Measurements from ENCODE around the gene CSPG5.

The CSPG5 gene, protein sequence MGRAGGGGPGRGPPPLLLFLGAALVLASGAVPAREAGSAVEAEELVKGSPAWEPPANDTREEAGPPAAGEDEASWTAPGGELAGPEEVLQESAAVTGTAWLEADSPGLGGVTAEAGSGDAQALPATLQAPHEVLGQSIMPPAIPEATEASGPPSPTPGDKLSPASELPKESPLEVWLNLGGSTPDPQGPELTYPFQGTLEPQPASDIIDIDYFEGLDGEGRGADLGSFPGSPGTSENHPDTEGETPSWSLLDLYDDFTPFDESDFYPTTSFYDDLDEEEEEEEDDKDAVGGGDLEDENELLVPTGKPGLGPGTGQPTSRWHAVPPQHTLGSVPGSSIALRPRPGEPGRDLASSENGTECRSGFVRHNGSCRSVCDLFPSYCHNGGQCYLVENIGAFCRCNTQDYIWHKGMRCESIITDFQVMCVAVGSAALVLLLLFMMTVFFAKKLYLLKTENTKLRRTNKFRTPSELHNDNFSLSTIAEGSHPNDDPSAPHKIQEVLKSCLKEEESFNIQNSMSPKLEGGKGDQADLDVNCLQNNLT

GRCh38 chr3:47578691-47579632, at the start of gene CSPG5:
Gene CSPG5 (minus strand): TSS chr3:47578865. CDS start chr3:47578693, 172 bp downstream.
- DNase-seq, result no peak

DNA sequence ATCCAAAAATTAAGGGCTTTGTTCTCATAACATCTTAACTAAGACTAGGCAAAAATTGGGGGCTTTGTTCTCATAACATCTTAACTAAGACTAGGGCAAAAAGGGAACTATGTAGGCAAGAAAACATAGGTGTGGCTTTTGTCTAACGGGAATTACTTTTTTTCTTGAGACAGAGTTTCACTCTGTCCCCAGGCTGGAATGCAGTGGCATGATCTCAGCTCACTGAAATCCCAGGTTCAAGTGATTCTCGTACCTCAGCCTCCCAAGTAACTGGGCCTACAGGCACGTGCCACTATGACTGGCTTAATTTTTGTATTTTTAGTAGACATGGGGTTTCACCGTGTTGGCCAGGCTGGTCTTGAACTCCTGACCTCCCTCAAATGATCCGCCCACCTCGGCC, 49.8 kb upstream of the CSPG5 start:
- no peak for DNase-seq

DNA sequence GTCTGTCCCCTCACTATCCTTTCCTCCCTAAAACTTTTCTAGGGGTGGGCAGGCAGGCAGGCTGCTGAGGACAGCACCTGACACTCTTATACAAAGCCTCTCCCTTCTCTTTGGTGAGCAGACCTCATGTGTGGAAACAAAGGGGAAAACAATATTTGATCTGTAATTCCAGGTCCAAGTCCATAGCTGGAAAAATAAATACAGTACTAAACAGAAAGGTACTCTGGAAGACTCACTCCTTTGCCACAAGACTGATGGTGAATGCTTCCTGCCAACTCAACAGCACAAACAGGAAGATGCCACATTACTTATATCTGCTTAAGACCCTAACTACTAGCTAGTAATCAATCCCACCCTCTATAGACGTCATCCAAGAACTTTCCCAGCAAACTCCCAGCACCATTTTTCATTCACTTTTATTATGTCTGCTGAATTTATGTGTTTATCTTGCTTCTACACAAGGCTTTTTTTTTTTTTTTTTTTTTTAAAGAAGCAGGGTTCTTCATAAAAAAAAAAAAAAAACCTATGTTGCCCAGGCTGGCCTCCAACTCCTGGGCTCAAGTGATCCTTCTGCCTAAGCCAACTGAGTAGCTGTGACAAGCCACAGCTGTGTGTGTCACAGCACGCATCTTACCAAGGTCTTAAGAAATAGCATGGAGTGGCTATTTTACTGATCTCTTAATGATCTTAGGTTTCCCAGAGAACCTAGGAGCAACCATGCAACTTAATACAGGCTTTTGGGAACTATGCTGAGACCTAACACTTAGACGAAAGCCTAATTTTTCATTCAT, 44.2 kb upstream of the CSPG5 start:
- DNase-seq, result no peak

DNA sequence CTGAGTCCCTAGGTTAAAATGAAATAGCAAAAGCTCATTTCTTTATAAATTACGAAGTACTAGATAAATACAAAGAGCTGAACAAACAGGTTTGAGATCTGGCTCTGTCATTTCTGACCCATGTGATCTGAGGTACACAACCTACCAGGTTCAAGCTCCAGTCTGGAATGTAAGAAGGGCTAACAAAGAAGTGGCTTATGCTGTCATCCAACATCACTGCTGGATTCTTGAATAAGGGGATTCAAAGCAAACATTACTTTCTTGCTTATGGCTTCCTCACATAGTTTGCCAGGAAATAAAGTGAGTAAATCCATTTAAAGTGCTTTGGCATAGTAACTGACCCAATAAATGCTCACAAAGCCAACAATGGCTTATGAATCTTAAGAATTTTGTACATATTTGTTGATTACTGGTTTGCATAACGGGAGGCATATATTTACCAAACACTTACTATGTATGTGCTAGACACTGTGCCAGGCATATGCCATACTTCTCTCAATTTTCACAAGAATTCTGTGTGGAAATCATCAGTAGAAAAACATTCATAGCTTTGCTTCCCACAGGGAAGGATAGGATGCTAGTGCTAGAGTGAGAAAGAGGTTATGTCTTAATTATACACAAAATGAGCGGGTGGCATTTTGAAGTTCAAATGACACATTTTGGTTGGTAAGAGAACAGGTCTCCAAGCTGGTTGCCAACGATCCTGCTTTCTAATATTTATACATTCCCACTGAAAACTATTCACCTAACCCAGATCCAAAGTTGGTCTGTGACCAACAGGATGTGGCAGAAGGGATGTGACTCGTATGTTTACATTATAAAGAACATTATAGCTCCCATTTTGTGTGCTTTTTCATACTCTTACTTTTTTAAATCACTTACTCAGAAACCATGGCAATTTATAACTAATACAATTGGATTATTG, 38.7 kb upstream of the CSPG5 start:
- no peak for DNase-seq

- no peak for DNase-seq
Observed at GRCh38 chr3:47614788-47615187, 36.1 kb upstream of the CSPG5 start.

- DNase-seq, result no peak
Observed at GRCh38 chr3:47613722-47614121, 35.1 kb upstream of the CSPG5 start.

DNA sequence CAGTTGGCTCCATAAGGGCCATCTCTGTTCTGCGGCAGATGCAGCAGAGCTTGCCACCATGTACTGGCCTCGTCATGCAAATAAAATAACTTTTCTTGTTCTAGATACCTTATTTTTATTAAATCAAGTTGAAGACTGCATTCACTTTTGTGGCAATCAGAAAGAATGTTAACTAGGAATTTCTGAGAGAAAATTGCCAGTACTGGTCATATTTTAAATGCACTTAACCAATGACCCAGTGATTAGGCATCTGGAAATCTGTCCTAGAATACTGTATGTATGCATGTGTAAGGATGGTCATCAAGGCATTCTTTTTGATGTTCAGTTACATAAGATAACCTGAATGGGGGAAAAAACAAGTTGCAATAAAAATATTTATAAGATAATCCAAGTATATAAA, 34.2 kb upstream of the CSPG5 start:
- DNase-seq, result no peak

DNA sequence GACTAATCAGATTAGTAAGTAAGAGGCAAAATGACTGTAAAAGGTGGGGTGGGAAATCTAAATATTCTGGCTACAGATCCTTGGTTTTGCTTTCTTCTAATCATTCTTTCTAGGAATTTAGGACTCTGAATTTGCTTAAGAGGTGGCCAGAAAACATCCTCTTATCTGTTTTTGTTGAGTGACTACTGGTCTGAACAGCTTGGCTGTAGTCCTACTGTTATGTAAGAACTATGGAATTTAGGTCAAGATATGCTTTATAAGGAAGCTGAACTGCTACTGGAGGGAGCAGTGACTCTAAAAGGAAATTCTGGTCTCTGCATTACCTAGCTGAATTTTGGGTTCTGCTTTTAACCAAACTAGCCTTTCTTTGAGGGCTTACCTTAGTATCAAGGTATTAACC, 33.5 kb upstream of the CSPG5 start:
- no peak for DNase-seq

- DNase-seq, result no peak
Observed at GRCh38 chr3:47611576-47611975, 32.9 kb upstream of the CSPG5 start.

- DNase-seq, result no peak
Observed at GRCh38 chr3:47610583-47610982, 31.9 kb upstream of the CSPG5 start.

GRCh38 chr3:47607335-47607734, 28.7 kb upstream of the CSPG5 start:
- DNase-seq, result no peak

GRCh38 chr3:47606165-47606564, 27.5 kb upstream of the CSPG5 start:
- no peak for DNase-seq

GRCh38 chr3:47605652-47606051, 27.0 kb upstream of the CSPG5 start:
- DNase-seq, result no peak

DNA sequence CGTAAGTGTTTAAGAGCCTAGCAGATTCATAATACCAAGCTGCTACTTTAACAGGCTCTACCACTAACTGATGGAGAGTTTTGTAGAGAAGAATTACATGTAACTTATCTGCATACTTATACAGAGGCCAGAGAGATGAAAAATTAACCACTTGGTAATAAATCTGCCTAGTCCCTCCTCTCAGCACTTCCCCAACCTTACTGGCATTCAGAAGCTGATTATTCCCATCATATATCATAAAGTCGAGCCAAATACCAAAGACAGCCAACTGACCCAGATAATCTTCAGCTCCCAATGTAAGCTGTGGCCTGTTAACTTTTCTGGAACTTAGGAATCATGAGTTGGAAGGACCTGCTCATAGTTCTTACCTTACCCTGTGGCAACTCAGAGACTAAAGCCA, 25.5 kb upstream of the CSPG5 start:
- DNase-seq, result no peak

DNA sequence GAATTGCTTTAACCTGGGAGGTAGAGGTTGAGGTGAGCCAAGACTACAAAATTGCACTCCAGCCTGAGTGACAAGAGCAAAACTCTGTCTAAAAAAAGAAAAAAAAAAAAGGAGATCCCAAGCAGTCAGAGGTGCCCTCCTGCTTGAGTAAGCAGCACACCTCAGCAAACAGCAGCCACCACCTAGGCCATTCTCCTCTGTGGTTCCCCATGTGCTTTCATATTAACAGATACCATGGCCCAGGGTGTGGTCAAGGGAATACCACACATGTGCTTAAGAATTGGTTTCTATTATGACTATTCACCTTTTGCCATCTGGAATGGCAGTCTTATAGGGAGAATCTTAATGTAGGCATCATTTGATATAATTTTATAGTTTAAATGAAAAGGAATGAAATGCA, 24.7 kb upstream of the CSPG5 start:
- no peak for DNase-seq

GRCh38 chr3:47601281-47601680, 22.6 kb upstream of the CSPG5 start:
- no peak for DNase-seq

- DNase-seq, result no peak
Observed at GRCh38 chr3:47594792-47595191, 16.1 kb upstream of the CSPG5 start.

DNA sequence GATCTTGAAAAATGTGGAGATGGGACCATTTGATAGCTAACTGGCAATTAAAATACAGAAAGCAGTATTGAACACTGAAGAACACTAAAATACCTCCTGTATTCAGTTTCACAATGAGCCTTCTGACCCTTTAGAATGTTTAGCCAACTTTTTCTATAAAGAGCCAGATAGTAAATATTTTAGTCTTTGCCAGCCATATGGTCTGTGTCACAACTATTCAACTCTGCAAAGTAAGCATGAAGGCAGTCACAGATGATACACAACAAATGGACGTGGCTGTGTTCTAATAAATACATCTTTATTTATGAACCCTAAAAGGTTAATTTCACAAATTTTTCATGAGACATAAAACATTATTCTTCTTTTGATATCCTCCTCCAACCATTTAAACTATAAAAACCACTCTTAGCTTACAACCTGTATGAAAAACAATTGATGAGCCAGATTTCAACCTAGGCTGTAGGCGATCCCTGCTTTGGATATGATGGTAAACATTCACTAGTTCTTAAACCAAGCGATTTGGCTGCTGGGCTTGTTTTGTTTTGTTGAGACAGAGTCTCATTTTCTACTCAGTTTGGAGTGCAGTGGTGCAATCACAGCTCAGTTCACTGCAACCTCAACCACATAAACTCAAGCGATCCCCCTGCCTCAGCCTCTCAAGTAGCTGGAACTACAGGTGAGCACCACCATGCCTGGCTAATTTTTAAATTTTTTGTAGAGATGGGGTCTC, 13.6 kb upstream of the CSPG5 start:
- DNase-seq, result no peak

DNA sequence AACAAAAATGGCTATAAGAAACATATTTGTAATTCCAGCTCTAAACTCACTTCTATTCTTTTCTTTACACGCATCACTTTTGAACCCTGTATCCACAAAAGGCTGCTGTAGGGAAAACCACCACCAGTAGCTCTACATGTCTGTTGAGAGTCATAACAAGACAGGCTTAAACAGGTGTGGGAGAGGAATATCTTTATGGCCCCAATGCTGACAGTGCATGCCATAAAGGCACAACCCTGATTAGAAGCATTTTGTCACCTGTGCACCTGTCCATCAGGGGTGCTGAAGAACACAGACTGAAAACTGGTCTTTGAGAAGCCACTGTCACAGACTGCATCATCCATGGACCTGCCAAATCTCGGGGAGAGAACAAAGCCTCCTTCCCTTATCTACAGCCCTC, 11.6 kb upstream of the CSPG5 start:
- DNase-seq, result no peak

GRCh38 chr3:47588587-47588986, 9.9 kb upstream of the CSPG5 start:
- no peak for DNase-seq

GRCh38 chr3:47588053-47588452, 9.4 kb upstream of the CSPG5 start:
- no peak for DNase-seq

Data from NCI-H2171 treated with DMSO at 0.1 percent for 48 hours (cell line).